Measurements from ENCODE around the gene TYW1B. TPM values are rescaled to one million over a fixed set of nuclear protein-coding genes. Genes with fewer than 3 reads are reported as not detected.
"Not testable (repeated sequence)": the region's sequence is repeated elsewhere in the genome, so short reads cannot be mapped to it uniquely, and the experiment has no call there.

TYW1B gene
- total and polyA plus RNA-seq, 4 donors: 0.90 to 10.1 (median 1.6) TPM

- peaks cover 0 to 13% (median 6%) of the 10 kb centered on the region in 5 donors for H3K4me1 ChIP-seq (ENCODE audit: control insufficient read depth in 5 of 5, insufficient read depth in 5 of 5, low read length in 5 of 5)
- peak; percentile 37 to 73 (median 47) for DNase-seq
- H3K9me3 ChIP-seq (ENCODE audit: control insufficient read depth in 4 of 4, insufficient read depth in 3 of 4, low read length in 3 of 4); H3K9ac ChIP-seq (ENCODE audit: insufficient read depth in 1 of 2, low read length in 2 of 2); H3K27ac ChIP-seq (ENCODE audit: low read depth in 1 of 2, low read length in 1 of 2); H3K27me3 ChIP-seq (ENCODE audit: control insufficient read depth in 3 of 3, insufficient read depth in 3 of 3, low read length in 2 of 3); H3K4me3 ChIP-seq; H3K36me3 ChIP-seq (ENCODE audit: control insufficient read depth in 4 of 4, insufficient read depth in 4 of 4, low read length in 4 of 4); ATAC-seq (ENCODE audit: insufficient read depth, low FRiP score): not testable (repeated sequence)
- WGBS, 2 donors: 38 to 58% methylated on average over 4 of the region's 4 CpGs
Measured at GRCh38 chr7:72681211-72681610, 146.8 kb downstream of the TYW1B start.

GRCh38 chr7:72676880-72677279, 151.1 kb downstream of the TYW1B start:
- H3K27ac ChIP-seq (ENCODE audit: low read depth in 1 of 2, low read length in 1 of 2): not testable (repeated sequence)

DNA sequence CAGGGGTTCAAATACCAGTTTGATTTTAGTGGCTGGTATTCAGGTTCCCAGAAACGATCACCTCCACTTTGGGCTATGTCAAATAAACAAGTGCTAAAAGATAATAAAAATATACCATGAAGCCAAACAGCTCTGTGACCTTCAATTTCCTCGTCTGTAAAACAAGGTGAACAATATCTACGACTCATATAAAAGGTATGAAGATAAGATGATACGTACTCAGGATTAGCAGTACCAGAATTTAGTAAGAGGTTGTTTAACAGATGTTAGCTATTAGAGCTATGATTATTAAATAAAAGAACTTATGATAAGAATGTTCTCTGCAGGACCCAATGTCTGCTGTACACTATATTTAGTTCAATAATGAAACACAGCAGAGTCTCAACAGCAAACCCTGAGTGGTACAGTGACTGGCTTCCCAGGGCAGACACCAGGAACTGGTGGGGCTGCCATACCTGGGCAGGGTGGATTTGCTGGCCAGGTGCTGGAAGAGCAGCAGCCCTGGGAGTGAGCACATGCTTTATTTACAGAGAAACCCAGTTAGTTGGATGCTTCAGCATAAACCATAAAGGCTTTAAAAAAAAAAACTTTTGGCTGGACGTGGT, 151.8 kb downstream of the TYW1B start:
- not testable (repeated sequence) for H3K27me3 ChIP-seq (ENCODE audit: control insufficient read depth in 3 of 3, insufficient read depth in 3 of 3, low read length in 2 of 3); H3K9ac ChIP-seq (ENCODE audit: insufficient read depth in 1 of 2, low read length in 2 of 2); DNase-seq; H3K36me3 ChIP-seq (ENCODE audit: control insufficient read depth in 4 of 4, insufficient read depth in 4 of 4, low read length in 4 of 4); ATAC-seq (ENCODE audit: insufficient read depth, low FRiP score); H3K9me3 ChIP-seq (ENCODE audit: control insufficient read depth in 4 of 4, insufficient read depth in 3 of 4, low read length in 3 of 4); H3K27ac ChIP-seq (ENCODE audit: low read depth in 1 of 2, low read length in 1 of 2); H3K4me3 ChIP-seq; H3K4me1 ChIP-seq (ENCODE audit: control insufficient read depth in 5 of 5, insufficient read depth in 5 of 5, low read length in 5 of 5)
- WGBS, 2 donors: 63 to 90% methylated on average over 5 of the region's 5 CpGs

More at GRCh38 chr7:72676880-72677279, 151.1 kb downstream of the TYW1B start:
- not testable (repeated sequence) for H3K9me3 ChIP-seq (ENCODE audit: control insufficient read depth in 4 of 4, insufficient read depth in 3 of 4, low read length in 3 of 4); H3K36me3 ChIP-seq (ENCODE audit: control insufficient read depth in 4 of 4, insufficient read depth in 4 of 4, low read length in 4 of 4); DNase-seq; ATAC-seq (ENCODE audit: insufficient read depth, low FRiP score); H3K27me3 ChIP-seq (ENCODE audit: control insufficient read depth in 3 of 3, insufficient read depth in 3 of 3, low read length in 2 of 3); H3K4me3 ChIP-seq; H3K4me1 ChIP-seq (ENCODE audit: control insufficient read depth in 5 of 5, insufficient read depth in 5 of 5, low read length in 5 of 5); H3K9ac ChIP-seq (ENCODE audit: insufficient read depth in 1 of 2, low read length in 2 of 2)
- WGBS, 2 donors: 94 to 95% methylated on average over 6 of the region's 6 CpGs

GRCh38 chr7:72675686-72676085, 152.3 kb downstream of the TYW1B start:
- H3K9ac ChIP-seq (ENCODE audit: insufficient read depth in 1 of 2, low read length in 2 of 2); H3K4me3 ChIP-seq; ATAC-seq (ENCODE audit: insufficient read depth, low FRiP score); DNase-seq; H3K27ac ChIP-seq (ENCODE audit: low read depth in 1 of 2, low read length in 1 of 2); H3K27me3 ChIP-seq (ENCODE audit: control insufficient read depth in 3 of 3, insufficient read depth in 3 of 3, low read length in 2 of 3); H3K4me1 ChIP-seq (ENCODE audit: control insufficient read depth in 5 of 5, insufficient read depth in 5 of 5, low read length in 5 of 5); H3K9me3 ChIP-seq (ENCODE audit: control insufficient read depth in 4 of 4, insufficient read depth in 3 of 4, low read length in 3 of 4); H3K36me3 ChIP-seq (ENCODE audit: control insufficient read depth in 4 of 4, insufficient read depth in 4 of 4, low read length in 4 of 4): not testable (repeated sequence)
- WGBS, 2 donors: 35 to 81% methylated on average over 1 to 2 of the region's 2 CpGs

- DNase-seq (no peak), ATAC-seq (ENCODE audit: insufficient read depth, low FRiP score) (no peak)
- Histone ChIP-seq H3K27me3 (ENCODE audit: control insufficient read depth in 3 of 3, insufficient read depth in 3 of 3, low read length in 2 of 3) (no peaks in the 10 kb centered on the region), H3K9me3 (ENCODE audit: control insufficient read depth in 4 of 4, insufficient read depth in 3 of 4, low read length in 3 of 4) (no peaks in the 10 kb centered on the region), H3K4me1 (ENCODE audit: control insufficient read depth in 5 of 5, insufficient read depth in 5 of 5, low read length in 5 of 5) (peaks cover 0 to 3% (median 0%) of the 10 kb centered on the region in 5 donors), H3K27ac (ENCODE audit: low read depth in 1 of 2, low read length in 1 of 2) (no peak overlapping the region), H3K4me3 (no peak overlapping the region), H3K36me3 (ENCODE audit: control insufficient read depth in 4 of 4, insufficient read depth in 4 of 4, low read length in 4 of 4) (no peaks in the 10 kb centered on the region), H3K9ac (ENCODE audit: insufficient read depth in 1 of 2, low read length in 2 of 2) (no peak overlapping the region)
- TF ChIP-seq, protein P1, sequence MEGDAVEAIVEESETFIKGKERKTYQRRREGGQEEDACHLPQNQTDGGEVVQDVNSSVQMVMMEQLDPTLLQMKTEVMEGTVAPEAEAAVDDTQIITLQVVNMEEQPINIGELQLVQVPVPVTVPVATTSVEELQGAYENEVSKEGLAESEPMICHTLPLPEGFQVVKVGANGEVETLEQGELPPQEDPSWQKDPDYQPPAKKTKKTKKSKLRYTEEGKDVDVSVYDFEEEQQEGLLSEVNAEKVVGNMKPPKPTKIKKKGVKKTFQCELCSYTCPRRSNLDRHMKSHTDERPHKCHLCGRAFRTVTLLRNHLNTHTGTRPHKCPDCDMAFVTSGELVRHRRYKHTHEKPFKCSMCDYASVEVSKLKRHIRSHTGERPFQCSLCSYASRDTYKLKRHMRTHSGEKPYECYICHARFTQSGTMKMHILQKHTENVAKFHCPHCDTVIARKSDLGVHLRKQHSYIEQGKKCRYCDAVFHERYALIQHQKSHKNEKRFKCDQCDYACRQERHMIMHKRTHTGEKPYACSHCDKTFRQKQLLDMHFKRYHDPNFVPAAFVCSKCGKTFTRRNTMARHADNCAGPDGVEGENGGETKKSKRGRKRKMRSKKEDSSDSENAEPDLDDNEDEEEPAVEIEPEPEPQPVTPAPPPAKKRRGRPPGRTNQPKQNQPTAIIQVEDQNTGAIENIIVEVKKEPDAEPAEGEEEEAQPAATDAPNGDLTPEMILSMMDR (IDR thresholded peaks at IDR 0.05; ENCODE audit: control extremely low read depth, extremely low read depth): no peak
- 79 to 93% methylated on average over 3 of the region's 3 CpGs for WGBS, 2 donors
Measured at GRCh38 chr7:72674394-72674793, 153.6 kb downstream of the TYW1B start.

- 94 to 96% methylated on average over 3 of the region's 3 CpGs for WGBS, 2 donors
- not testable (repeated sequence) for H3K4me3 ChIP-seq; H3K9me3 ChIP-seq (ENCODE audit: control insufficient read depth in 4 of 4, insufficient read depth in 3 of 4, low read length in 3 of 4); ATAC-seq (ENCODE audit: insufficient read depth, low FRiP score); H3K9ac ChIP-seq (ENCODE audit: insufficient read depth in 1 of 2, low read length in 2 of 2); H3K4me1 ChIP-seq (ENCODE audit: control insufficient read depth in 5 of 5, insufficient read depth in 5 of 5, low read length in 5 of 5); DNase-seq; H3K36me3 ChIP-seq (ENCODE audit: control insufficient read depth in 4 of 4, insufficient read depth in 4 of 4, low read length in 4 of 4); H3K27me3 ChIP-seq (ENCODE audit: control insufficient read depth in 3 of 3, insufficient read depth in 3 of 3, low read length in 2 of 3); H3K27ac ChIP-seq (ENCODE audit: low read depth in 1 of 2, low read length in 1 of 2)
Measured at GRCh38 chr7:72670850-72671249, 157.2 kb downstream of the TYW1B start.

GRCh38 chr7:72668435-72668834, 159.6 kb downstream of the TYW1B start:
- not testable (repeated sequence) for H3K36me3 ChIP-seq (ENCODE audit: control insufficient read depth in 4 of 4, insufficient read depth in 4 of 4, low read length in 4 of 4); H3K9me3 ChIP-seq (ENCODE audit: control insufficient read depth in 4 of 4, insufficient read depth in 3 of 4, low read length in 3 of 4); ATAC-seq (ENCODE audit: insufficient read depth, low FRiP score); H3K27ac ChIP-seq (ENCODE audit: low read depth in 1 of 2, low read length in 1 of 2); H3K4me1 ChIP-seq (ENCODE audit: control insufficient read depth in 5 of 5, insufficient read depth in 5 of 5, low read length in 5 of 5); H3K4me3 ChIP-seq; H3K9ac ChIP-seq (ENCODE audit: insufficient read depth in 1 of 2, low read length in 2 of 2); H3K27me3 ChIP-seq (ENCODE audit: control insufficient read depth in 3 of 3, insufficient read depth in 3 of 3, low read length in 2 of 3)
- WGBS, 2 donors: 48 to 50% methylated on average over 7 of the region's 7 CpGs
- DNase-seq: peak; percentile 33 to 66 (median 39)

GRCh38 chr7:72667049-72667448, 161.0 kb downstream of the TYW1B start:
- 61 to 72% methylated on average over 3 of the region's 3 CpGs for WGBS, 2 donors
- not testable (repeated sequence) for H3K36me3 ChIP-seq (ENCODE audit: control insufficient read depth in 4 of 4, insufficient read depth in 4 of 4, low read length in 4 of 4)

More at GRCh38 chr7:72667049-72667448, 161.0 kb downstream of the TYW1B start:
- not testable (repeated sequence) for H3K9ac ChIP-seq (ENCODE audit: insufficient read depth in 1 of 2, low read length in 2 of 2); H3K4me3 ChIP-seq; ATAC-seq (ENCODE audit: insufficient read depth, low FRiP score); H3K4me1 ChIP-seq (ENCODE audit: control insufficient read depth in 5 of 5, insufficient read depth in 5 of 5, low read length in 5 of 5); H3K27ac ChIP-seq (ENCODE audit: low read depth in 1 of 2, low read length in 1 of 2); DNase-seq; H3K9me3 ChIP-seq (ENCODE audit: control insufficient read depth in 4 of 4, insufficient read depth in 3 of 4, low read length in 3 of 4); H3K27me3 ChIP-seq (ENCODE audit: control insufficient read depth in 3 of 3, insufficient read depth in 3 of 3, low read length in 2 of 3)
